Measurements from ENCODE around the gene SPSB4. TPM values are rescaled to one million over a fixed set of nuclear protein-coding genes. Genes with fewer than 3 reads are reported as not detected.

Gene SPSB4
- total and polyA plus RNA-seq, 2 donors (not counting 1 experiment from before 2014, with no cell fraction given) = not detected

DNA sequence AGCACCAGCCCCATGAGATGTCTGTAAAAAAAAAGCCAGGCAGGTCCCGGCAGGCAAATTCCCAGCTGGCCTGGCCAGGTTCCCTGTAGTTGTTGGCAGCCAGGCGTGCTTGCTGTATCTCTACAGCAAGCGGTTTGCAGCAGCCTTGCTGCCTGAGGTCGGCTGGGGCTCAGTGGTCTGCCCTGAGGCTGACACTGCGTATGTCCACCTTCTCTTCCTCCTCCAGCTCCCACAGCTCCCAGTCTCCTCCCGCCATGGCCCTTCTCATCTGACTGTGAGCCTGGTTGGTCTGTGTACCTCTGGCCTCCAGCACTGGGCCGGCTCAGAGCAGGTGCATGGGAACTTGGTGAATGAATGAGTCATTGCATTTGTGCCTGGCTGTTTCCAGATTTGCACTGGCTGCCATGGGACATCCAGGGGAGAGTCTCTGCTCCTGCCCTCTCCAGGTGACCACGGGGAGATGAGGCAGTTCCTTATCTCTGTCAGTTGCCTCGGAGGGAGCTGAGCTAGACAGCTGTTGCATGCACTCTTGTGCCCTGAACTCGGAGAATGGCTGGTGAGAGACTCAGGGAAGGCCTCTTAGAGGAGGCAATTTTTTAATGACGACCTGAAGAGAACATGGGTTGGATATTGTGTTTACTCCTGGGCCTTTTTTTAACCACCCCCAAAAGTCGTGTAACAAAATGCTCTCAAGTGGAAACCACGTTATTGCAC, 43.0 kb downstream of the SPSB4 start:
- Mint-ChIP-seq H3K27me3 (no peaks in the 10 kb centered on the region), H3K9me3 (ENCODE audit: insufficient read depth) (no peaks in the 10 kb centered on the region), H3K4me3 (no peak overlapping the region), H3K27ac (no peak overlapping the region), H3K4me1 (no peaks in the 10 kb centered on the region)
- ATAC-seq (ENCODE audit: low read depth) = no peak
- Histone ChIP-seq H3K4me2 (replicated peaks; ENCODE audit: low read depth, low read length, poor library complexity, severe bottlenecking) (no peak overlapping the region), H3K4me1 (ENCODE audit: control insufficient read depth in 2 of 2, insufficient read depth in 2 of 2, low read length in 2 of 2) (no peaks in the 10 kb centered on the region), H2AFZ (ENCODE audit: insufficient read depth, low read depth, low read length, poor library complexity, severe bottlenecking) (no peak overlapping the region), H4K20me1 (ENCODE audit: control insufficient read depth, insufficient read depth, low read length, poor library complexity, severe bottlenecking) (no peaks in the 10 kb centered on the region), H3K9me3 (ENCODE audit: control extremely low read depth in 1 of 3, control insufficient read depth in 2 of 3, insufficient read depth in 1 of 3, low read length in 2 of 3) (no peaks in the 10 kb centered on the region), H3K27ac (ENCODE audit: low read length in 2 of 2) (no peak overlapping the region), H3K4me3 (ENCODE audit: control extremely low read depth in 1 of 5, extremely low read depth in 1 of 5, insufficient read depth in 1 of 5, low read depth in 2 of 5, low read length in 4 of 5) (no peak overlapping the region), H3K9ac (ENCODE audit: low read length) (no peak overlapping the region), H3K27me3 (replicated peaks in 1 of 4; ENCODE audit: control extremely low read depth in 1 of 4, control insufficient read depth in 3 of 4, insufficient read depth in 4 of 4, low read length in 3 of 4) (no peaks in the 10 kb centered on the region), H3K36me3 (replicated peaks in 1 of 2; ENCODE audit: control extremely low read depth in 1 of 2, control insufficient read depth in 1 of 2, extremely low read depth in 1 of 2, insufficient read depth in 2 of 2, low read length in 1 of 2) (no peaks in the 10 kb centered on the region), H3K79me2 (ENCODE audit: control insufficient read depth, insufficient read depth, low read length) (no peaks in the 10 kb centered on the region)
- 77% methylated on average over 9 of the region's 13 CpGs for WGBS (ENCODE audit: insufficient coverage)
- intact Hi-C loops (cut with micrococcal nuclease) = no loop called here
- ChIA-PET CTCF (interaction anchor here (2.6 kb wide), 1 partner anchor 11 kb away, joined by 6 read pairs; no protein-coding TSS in a partner anchor), POLR2A (no interaction called here)
- TF ChIP-seq, protein P1, sequence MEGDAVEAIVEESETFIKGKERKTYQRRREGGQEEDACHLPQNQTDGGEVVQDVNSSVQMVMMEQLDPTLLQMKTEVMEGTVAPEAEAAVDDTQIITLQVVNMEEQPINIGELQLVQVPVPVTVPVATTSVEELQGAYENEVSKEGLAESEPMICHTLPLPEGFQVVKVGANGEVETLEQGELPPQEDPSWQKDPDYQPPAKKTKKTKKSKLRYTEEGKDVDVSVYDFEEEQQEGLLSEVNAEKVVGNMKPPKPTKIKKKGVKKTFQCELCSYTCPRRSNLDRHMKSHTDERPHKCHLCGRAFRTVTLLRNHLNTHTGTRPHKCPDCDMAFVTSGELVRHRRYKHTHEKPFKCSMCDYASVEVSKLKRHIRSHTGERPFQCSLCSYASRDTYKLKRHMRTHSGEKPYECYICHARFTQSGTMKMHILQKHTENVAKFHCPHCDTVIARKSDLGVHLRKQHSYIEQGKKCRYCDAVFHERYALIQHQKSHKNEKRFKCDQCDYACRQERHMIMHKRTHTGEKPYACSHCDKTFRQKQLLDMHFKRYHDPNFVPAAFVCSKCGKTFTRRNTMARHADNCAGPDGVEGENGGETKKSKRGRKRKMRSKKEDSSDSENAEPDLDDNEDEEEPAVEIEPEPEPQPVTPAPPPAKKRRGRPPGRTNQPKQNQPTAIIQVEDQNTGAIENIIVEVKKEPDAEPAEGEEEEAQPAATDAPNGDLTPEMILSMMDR (IDR thresholded peaks at IDR 0.05) = no peak
- DNase-seq = no peak

DNA sequence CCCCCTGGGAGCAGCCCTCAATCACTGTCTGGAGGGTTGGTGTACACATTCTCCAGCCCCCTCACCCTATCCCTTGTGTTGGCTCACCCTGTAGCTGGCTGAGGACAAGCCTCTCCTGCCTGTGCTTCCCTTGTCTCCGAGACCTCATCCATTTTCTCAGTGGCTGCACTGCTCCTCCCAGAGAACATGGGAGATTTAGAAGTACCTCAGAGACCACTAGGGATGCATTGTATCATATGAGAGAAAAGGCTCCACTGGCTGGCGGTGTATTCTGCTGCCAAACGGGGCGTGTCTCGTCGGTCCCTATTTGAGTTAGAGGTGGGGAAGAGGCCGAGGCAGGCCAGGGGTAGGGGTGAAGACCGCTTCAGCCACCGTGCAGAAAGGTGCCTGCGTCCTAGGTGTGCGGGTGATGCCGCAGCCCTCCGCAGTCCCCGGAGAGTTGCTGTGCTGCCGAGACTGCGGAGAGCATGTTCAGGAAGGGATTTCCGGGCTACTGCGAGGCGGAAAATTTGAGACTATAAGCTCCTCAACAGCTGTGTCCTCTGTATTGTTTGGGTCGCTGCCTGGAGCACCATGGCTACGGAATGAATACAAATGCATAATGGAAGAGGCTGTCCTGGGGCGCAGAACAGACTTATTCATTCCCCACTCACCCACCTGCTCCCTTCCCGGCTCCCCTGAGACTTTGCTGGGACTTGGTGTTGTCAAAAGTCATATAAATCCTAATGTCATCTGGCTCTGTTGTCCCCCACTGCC, 43.8 kb downstream of the SPSB4 start:
- Histone ChIP-seq H3K4me1 (ENCODE audit: control insufficient read depth in 2 of 2, insufficient read depth in 2 of 2, low read length in 2 of 2) (no peaks in the 10 kb centered on the region), H4K20me1 (ENCODE audit: control insufficient read depth, insufficient read depth, low read length, poor library complexity, severe bottlenecking) (no peaks in the 10 kb centered on the region), H3K9ac (ENCODE audit: low read length) (no peak overlapping the region), H3K4me2 (replicated peaks; ENCODE audit: low read depth, low read length, poor library complexity, severe bottlenecking) (no peak overlapping the region), H3K27ac (ENCODE audit: low read length in 2 of 2) (no peak overlapping the region), H3K36me3 (replicated peaks in 1 of 2; ENCODE audit: control extremely low read depth in 1 of 2, control insufficient read depth in 1 of 2, extremely low read depth in 1 of 2, insufficient read depth in 2 of 2, low read length in 1 of 2) (no peaks in the 10 kb centered on the region), H3K4me3 (ENCODE audit: control extremely low read depth in 1 of 5, extremely low read depth in 1 of 5, insufficient read depth in 1 of 5, low read depth in 2 of 5, low read length in 4 of 5) (no peak overlapping the region), H3K9me3 (ENCODE audit: control extremely low read depth in 1 of 3, control insufficient read depth in 2 of 3, insufficient read depth in 1 of 3, low read length in 2 of 3) (no peaks in the 10 kb centered on the region), H2AFZ (ENCODE audit: insufficient read depth, low read depth, low read length, poor library complexity, severe bottlenecking) (no peak overlapping the region), H3K79me2 (ENCODE audit: control insufficient read depth, insufficient read depth, low read length) (no peaks in the 10 kb centered on the region), H3K27me3 (replicated peaks in 1 of 4; ENCODE audit: control extremely low read depth in 1 of 4, control insufficient read depth in 3 of 4, insufficient read depth in 4 of 4, low read length in 3 of 4) (no peaks in the 10 kb centered on the region)
- no peaks in the 10 kb centered on the region for H3K4me1 Mint-ChIP-seq
- POLR2A ChIA-PET = no interaction called here
- CTCF ChIA-PET = interaction anchor here (2.1 kb wide), 1 partner anchor 11 kb away, joined by 8 read pairs; no protein-coding TSS in a partner anchor
- ATAC-seq (ENCODE audit: low read depth) = no peak
- intact Hi-C loops (cut with micrococcal nuclease) = no loop called here
- WGBS (ENCODE audit: insufficient coverage) = 79% methylated on average over 18 of the region's 23 CpGs
- H3K4me3 Mint-ChIP-seq = no peak overlapping the region
- peaks cover 4% of the 10 kb centered on the region for H3K27me3 Mint-ChIP-seq
- no peak for DNase-seq
- H3K27ac Mint-ChIP-seq = no peak overlapping the region
- TF ChIP-seq EZH2 (IDR thresholded peaks at IDR 0.05; ENCODE audit: borderline replicate concordance, insufficient read depth, low read depth, low read length, poor library complexity, severe bottlenecking) = no peak
- TF ChIP-seq, protein P1 (IDR thresholded peaks at IDR 0.05) = no peak
- H3K9me3 Mint-ChIP-seq (ENCODE audit: insufficient read depth) = no peaks in the 10 kb centered on the region
